Kidney (tissue), 14 donors: ENCODE data around the gene MAGIX. TPM values are rescaled to one million over a fixed set of nuclear protein-coding genes. Genes with fewer than 3 reads are reported as not detected.

ENCODE experiments used
- DNase-seq, 5 donors: peaks; one replicate each; pipeline ENCODE4 v3.0.0-alpha.2; 2013 to 2020
- FAIRE-seq: peaks from 2 replicates; lab custom pipeline; 2012; peaks lifted over from hg19 to GRCh38; lab: Jason Lieb, UNC
- H3K27ac ChIP-seq, 2 donors: one replicate each; pipeline ENCODE4 v1.7.0; 2013; ENCODE audit warnings: low read depth in 2 of 2, low read length in 2 of 2, inconsistent platforms in 1 of 2
- H3K27me3 ChIP-seq: one replicate; pipeline ENCODE4 v1.7.1; 2013; ENCODE audit warnings: low read length, inconsistent platforms; ENCODE audit not compliant: control insufficient read depth, insufficient read depth
- H3K36me3 ChIP-seq, 3 donors: one replicate each; pipeline versions ENCODE4 v1.7.0 to v1.7.1; 2013; ENCODE audit warnings: low read length in 3 of 3, control low read depth in 1 of 3, inconsistent platforms in 1 of 3; ENCODE audit not compliant: insufficient read depth in 3 of 3, control insufficient read depth in 2 of 3
- H3K4me1 ChIP-seq, 3 donors: one replicate each; pipeline versions ENCODE4 v1.7.0 to v1.7.1; 2013; ENCODE audit warnings: low read length in 3 of 3, inconsistent platforms in 1 of 3, low read depth in 1 of 3; ENCODE audit not compliant: control insufficient read depth in 2 of 3, insufficient read depth in 2 of 3
- H3K4me3 ChIP-seq, 3 donors: one replicate each; pipeline versions ENCODE4 v1.7.0 to v1.8.1; 2013; ENCODE audit warnings: low read length in 3 of 3, control low read depth in 1 of 3, inconsistent platforms in 1 of 3
- H3K9ac ChIP-seq, 3 donors: one replicate each; pipeline versions ENCODE4 v1.7.0 to v1.7.1; 2013; ENCODE audit warnings: low read length in 3 of 3, control low read depth in 1 of 3, inconsistent platforms in 1 of 3
- H3K9me3 ChIP-seq, 3 donors: one replicate each; pipeline versions ENCODE4 v1.7.0 to v1.7.1; 2013; ENCODE audit warnings: low read length in 3 of 3, control low read depth in 1 of 3, inconsistent platforms in 1 of 3; ENCODE audit not compliant: control insufficient read depth in 2 of 3, insufficient read depth in 1 of 3
- CTCF ChIP-seq: IDR thresholded peaks from 3 replicates; pipeline ENCODE4 v1.5.1; 2012; ENCODE audit warnings: mild to moderate bottlenecking, moderate library complexity, borderline replicate concordance; ENCODE audit not compliant: insufficient read depth; ENCODE audit errors: extremely low read depth
- intact Hi-C: fragments of 100-400 bp; cut with DNase I; formaldehyde crosslinking; loops from one replicate; pipeline ENCODE4 v1.11.1; 2022
- polyA plus RNA-seq: library from polyadenylated mRNA; stranded (reverse); fragments of 350-450 nt; fragmentation: Illumina TruSeq; extraction: RNeasy Lipid Tissue Mini Kit (QIAGEN cat#74804); gene quantifications from one replicate; pipeline ENCODE4 v1.2.3, GENCODE V29; 2014; ENCODE audit warnings: low read depth, low replicate concordance; ENCODE audit not compliant: insufficient read depth
- total RNA-seq: library from RNA; stranded (reverse); fragmentation: NEBNext Ultra II Directional; extraction: Animal tissue kit (Norgen Biotek cat#: 25700); gene quantifications from one replicate; pipeline ENCODE4 v1.2.1, GENCODE V29; 2021
- donor health status: control.
- donor health status: control.
- donor health status: control.
- donor health status: control.
- donor health status: control.
- donor health status: DM: yes; HTN: yes; CAD: no.
- donor health status: Normal renal cell carcinoma (clear cell type).

Gene MAGIX
- total and polyA plus RNA-seq, 2 donors from 2014 or later: 11.6 to 34.0 TPM

GRCh38 chrX:49155243-49155899 lies 7.2 kb upstream of the MAGIX start:
- H3K9ac ChIP-seq: peak overlapping the region; percentile 15 to 84 (median 80)
- FAIRE-seq (no peak), DNase-seq (peak in 4 of 5 donors; percentile 39 to 86 (median 67))
- no peaks in the 10 kb centered on the region for H3K36me3 ChIP-seq
- H3K9me3 ChIP-seq: no peaks in the 10 kb centered on the region
- H3K27me3 ChIP-seq: no peaks in the 10 kb centered on the region
- intact Hi-C loops: no loop called here
- H3K27ac ChIP-seq: peak overlapping the region; percentile 94 to 96
- H3K4me3 ChIP-seq: peak overlapping the region; percentile 54 to 73 (median 68)
- no peaks in the 10 kb centered on the region for H3K4me1 ChIP-seq
- TF ChIP-seq CTCF: no peak

- FAIRE-seq (peak; percentile 61), DNase-seq (peak; percentile 86 to 96 (median 93))
- no peaks in the 10 kb centered on the region for H3K27me3 ChIP-seq
- intact Hi-C loops: no loop called here
- H3K4me3 ChIP-seq: peak overlapping the region; percentile 54 to 73 (median 68)
- H3K27ac ChIP-seq: peak overlapping the region; percentile 94 to 96
- no peaks in the 10 kb centered on the region for H3K36me3 ChIP-seq
- H3K9me3 ChIP-seq: no peaks in the 10 kb centered on the region
- H3K9ac ChIP-seq: peak overlapping the region; percentile 36 to 84 (median 80)
- H3K4me1 ChIP-seq: no peaks in the 10 kb centered on the region
- TF ChIP-seq CTCF: peak; percentile 81
Observed at GRCh38 chrX:49155900-49156837, 6.4 kb upstream of the MAGIX start.

- no peak overlapping the region for H3K4me3 ChIP-seq
- no peaks in the 10 kb centered on the region for H3K36me3 ChIP-seq
- intact Hi-C loops: no loop called here
- no peak for TF ChIP-seq CTCF
- H3K9me3 ChIP-seq: no peaks in the 10 kb centered on the region
- H3K27ac ChIP-seq: no peak overlapping the region
- peak in 1 of 5 donors; percentile 63 for DNase-seq
- no peak for FAIRE-seq
- H3K4me1 ChIP-seq: no peaks in the 10 kb centered on the region
- H3K9ac ChIP-seq: no peak overlapping the region
- H3K27me3 ChIP-seq: no peaks in the 10 kb centered on the region
Observed at GRCh38 chrX:49157194-49157593, 5.4 kb upstream of the MAGIX start.
